ENCODE results near the gene RABL2A.
"Not testable (repeated sequence)": the region's sequence is repeated elsewhere in the genome, so short reads cannot be mapped to it uniquely, and the experiment has no call there.

- not testable (repeated sequence) for TF ChIP-seq CTCF, POLR2A (IDR thresholded peaks at IDR 0.05)
These were observed 19.2 kb downstream of the RABL2A start for GRCh38 chr2:113646217-113646616.

Data from thyroid gland (tissue), 4 donors.